ENCODE results near the gene VPS35L.

VPS35L gene

GRCh38 chr16:19696961-19697360, 141.5 kb downstream of the VPS35L start:
- DNase-seq, result no peak

- DNase-seq, result peak; percentile 18
Observed at GRCh38 chr16:19697756-19698318, 142.3 kb downstream of the VPS35L start.

GRCh38 chr16:19698480-19699465, 143.3 kb downstream of the VPS35L start:
- no peak for DNase-seq

GRCh38 chr16:19699472-19699871, 144.0 kb downstream of the VPS35L start:
- no peak for DNase-seq

- no peak for DNase-seq
Observed at GRCh38 chr16:19700319-19700781, 144.8 kb downstream of the VPS35L start.

GRCh38 chr16:19701091-19701490, 145.6 kb downstream of the VPS35L start:
- no peak for DNase-seq

- no peak for DNase-seq
Observed at GRCh38 chr16:19703172-19703889, 147.8 kb downstream of the VPS35L start.

GRCh38 chr16:19704321-19705145, 149.0 kb downstream of the VPS35L start:
- no peak for DNase-seq

- no peak for DNase-seq
Observed at GRCh38 chr16:19705146-19705501, 149.6 kb downstream of the VPS35L start.

GRCh38 chr16:19705843-19706242, 150.3 kb downstream of the VPS35L start:
- no peak for DNase-seq

GRCh38 chr16:19706846-19707245, 151.3 kb downstream of the VPS35L start:
- DNase-seq, result no peak

GRCh38 chr16:19707569-19708295, 152.2 kb downstream of the VPS35L start:
- no peak for DNase-seq

GRCh38 chr16:19708296-19709205, 153.0 kb downstream of the VPS35L start:
- no peak for DNase-seq

GRCh38 chr16:19709381-19710136, 154.1 kb downstream of the VPS35L start:
- DNase-seq, result no peak

GRCh38 chr16:19710191-19710908, 154.8 kb downstream of the VPS35L start:
- DNase-seq, result no peak

GRCh38 chr16:19710991-19711545, 155.6 kb downstream of the VPS35L start:
- no peak for DNase-seq

- DNase-seq, result no peak
Observed at GRCh38 chr16:19711643-19712042, 156.1 kb downstream of the VPS35L start.

- DNase-seq, result no peak
Observed at GRCh38 chr16:19712418-19713058, 157.0 kb downstream of the VPS35L start.
